Loucy (cell line): ENCODE measurements around the gene GPRC5A.

Experiments used
- CTCF ChIP-seq: fragments of 200-600 bp; sonication (generic); conservative IDR thresholded peaks from 2 replicates; pipeline ENCODE4 v1.5.1; 2014; ENCODE audit warnings: mild to moderate bottlenecking, antibody characterized with exemption, low read length
- EZH2phosphoT487 ChIP-seq: fragments of 200-600 bp; IDR thresholded peaks from 2 replicates; pipeline ENCODE4 v1.6.1; 2018; ENCODE audit warnings: antibody characterized with exemption, mild to moderate bottlenecking, moderate library complexity, borderline replicate concordance

- TF ChIP-seq CTCF = no peak
- no peak for TF ChIP-seq EZH2phosphoT487
These were observed 74.5 kb downstream of the GPRC5A start for GRCh38 chr12:12965836-12966235.
